Measurements from ENCODE around the gene NEU2. TPM values are rescaled to one million over a fixed set of nuclear protein-coding genes. Genes with fewer than 3 reads are reported as not detected.
"Not testable (repeated sequence)": the region's sequence is repeated elsewhere in the genome, so short reads cannot be mapped to it uniquely, and the experiment has no call there.

Gene NEU2
- total and polyA plus RNA-seq, 10 of the 15 experiments (the other 5 are each of a cell fraction or from before 2014, with no cell fraction given), result not detected

DNA sequence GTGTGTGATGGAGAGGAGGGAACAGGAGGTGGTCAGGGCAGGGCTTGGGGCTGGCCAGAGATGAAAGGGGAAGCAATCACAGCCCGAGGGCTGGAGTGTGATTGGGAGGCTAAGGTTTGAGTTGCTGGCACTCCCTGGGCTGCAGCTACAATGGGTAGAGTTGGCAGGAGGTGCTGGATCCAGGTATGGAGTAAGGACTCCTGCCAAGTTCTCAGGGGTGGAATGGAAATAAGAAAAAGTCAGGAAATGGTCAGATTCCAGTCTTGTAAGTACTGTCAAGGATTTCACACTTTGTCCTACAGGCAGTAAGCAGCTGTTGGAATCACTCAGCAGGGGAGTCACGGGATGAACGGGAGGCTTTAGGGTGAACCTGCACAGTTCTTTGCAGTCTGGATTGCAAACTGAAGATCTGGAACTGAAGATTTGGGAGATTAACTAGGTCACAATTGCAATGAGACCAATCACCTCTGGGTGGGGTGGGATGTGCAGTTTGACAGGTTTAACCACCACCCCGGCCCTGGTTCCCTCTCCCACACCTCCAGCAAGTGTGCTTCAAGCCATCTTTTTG is 16.8 kb downstream of the NEU2 start:
- 34% methylated on average over 4 of the region's 4 CpGs for WGBS (ENCODE audit: insufficient coverage, insufficient replicate concordance, low lambda C conversion rate, missing lambda C conversion rate)
- H3K79me2 ChIP-seq (ENCODE audit: control insufficient read depth, insufficient read depth, low read length), result no peaks in the 10 kb centered on the region
- DNase-seq (ENCODE audit: low read depth, low spot score) (no peak), FAIRE-seq (peak; percentile 13), ATAC-seq (peak; percentile 51; the same call in 2 of the 3 replicates)
- no TSS peak for BruUV-seq (replicated peaks)
- no peaks in the 10 kb centered on the region; the same call in 1 of the 2 replicates for H4K20me1 ChIP-seq (ENCODE audit: control insufficient read depth, insufficient read depth)
- H2AFZ ChIP-seq (ENCODE audit: control insufficient read depth, low read depth, low read length), result no peak overlapping the region
- 0 out of 4 replicates have a peak, but pooled peaks cover 0 to 2% of the 10 kb centered on the region in 2 experiments for H3K27me3 ChIP-seq (replicated peaks in 1 of 2; ENCODE audit: control insufficient read depth in 2 of 2, insufficient read depth in 2 of 2, low read length in 1 of 2)
- ChIA-PET SMC1A (ENCODE audit: uncharacterized antibody, unreplicated experiment) (interaction anchor here (1.6 to 1.8 kb wide), 3 partner anchors 11 to 202 kb away, joined by 3 to 9 read pairs (median 3); partner anchors contain the start of genes ATG16L1 and INPP5D), POLR2A (interaction anchor here (0.6 to 0.9 kb wide), 3 partner anchors 11 to 52 kb away, joined by 3 to 5 read pairs (median 3); partner anchors contain the start of gene INPP5D), CTCF (interaction anchor here (0.8 to 1.9 kb wide), 4 partner anchors 20 to 201 kb away, joined by 3 to 7 read pairs (median 4); no protein-coding TSS in a partner anchor), RAD21 (ENCODE audit: unreplicated experiment) (no interaction called here)
- no peak overlapping the region for H3K4me2 ChIP-seq (ENCODE audit: control insufficient read depth, insufficient read depth)
- no peak overlapping the region for H3K9ac ChIP-seq (ENCODE audit: control insufficient read depth, insufficient read depth, low read length)
- H3K9me3 ChIP-seq (replicated peaks; ENCODE audit: control insufficient read depth, insufficient read depth, low read length), result no peaks in the 10 kb centered on the region
- H3K27ac ChIP-seq (ENCODE audit: control insufficient read depth, insufficient read depth), result no peak overlapping the region
- intact Hi-C loops (cut with micrococcal nuclease; ENCODE audit: unreplicated experiment), result no loop called here
- TF ChIP-seq RAD21 (IDR thresholded peaks at IDR 0.05; ENCODE audit: insufficient read depth, low read depth, low read length) (0 out of 2 replicates have a peak, but pooled peaks have one; percentile 11), WRNIP1 (IDR thresholded peaks at IDR 0.05; ENCODE audit: borderline replicate concordance, low read depth, low read length) (no peak)
- in situ Hi-C loops (cut with MboI), result no loop called here
- H3K4me1 ChIP-seq (ENCODE audit: control insufficient read depth, insufficient read depth, low read length), result no peaks in the 10 kb centered on the region
- H3K36me3 ChIP-seq (ENCODE audit: control insufficient read depth in 2 of 2, insufficient read depth in 2 of 2, low read length in 1 of 2), result no peaks in the 10 kb centered on the region
- no peak overlapping the region for H3K4me3 ChIP-seq

DNA sequence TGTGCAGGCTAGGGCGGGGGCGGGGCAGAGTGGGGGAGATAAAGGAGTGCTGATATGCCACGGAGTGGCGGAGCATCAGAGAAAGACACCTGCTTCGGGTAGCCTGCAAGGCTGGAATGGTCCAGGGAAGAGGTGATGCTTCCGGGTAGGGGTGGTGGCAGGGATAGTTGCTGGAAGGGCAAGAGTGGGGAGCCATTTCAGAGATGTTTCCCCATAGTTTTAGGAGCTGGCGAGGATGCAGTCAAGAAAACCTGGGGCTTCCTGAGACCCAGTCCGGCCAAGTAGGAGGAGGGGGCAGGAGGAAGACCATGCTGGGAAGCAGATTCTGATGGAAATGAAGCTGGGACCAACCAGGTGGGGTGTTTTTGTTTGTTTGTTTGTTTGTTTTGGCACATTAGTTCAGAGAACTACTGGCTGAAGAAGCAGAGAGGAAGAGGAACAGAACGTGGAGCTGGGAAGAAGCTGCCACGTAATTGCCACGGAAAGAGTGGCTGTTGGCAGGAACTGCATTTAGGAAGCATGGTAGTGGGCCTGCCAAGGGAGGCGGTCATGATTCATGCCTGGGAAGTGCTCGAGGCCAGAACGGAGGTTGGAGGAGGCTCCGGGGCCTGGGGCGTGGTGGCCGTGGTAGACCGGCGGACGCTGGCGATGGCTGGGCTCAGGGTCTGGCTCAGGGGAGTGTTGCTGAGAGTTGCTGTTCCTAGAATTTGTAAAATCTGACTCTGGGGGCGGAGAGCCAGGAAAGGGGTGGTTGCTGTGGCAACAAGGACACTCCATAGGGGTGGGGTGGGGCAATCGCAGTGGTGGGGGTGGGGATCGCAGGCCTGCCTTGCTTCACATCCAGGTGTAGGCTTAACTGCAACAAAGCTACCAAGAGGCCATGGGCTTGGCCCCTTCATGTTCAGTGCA is 19.0 kb downstream of the NEU2 start:
- DNase-seq (ENCODE audit: low read depth, low spot score) (no peak), ATAC-seq (no peak), FAIRE-seq (no peak)
- 0 out of 4 replicates have a peak, but pooled peaks cover 0 to 2% of the 10 kb centered on the region in 2 experiments for H3K27me3 ChIP-seq (replicated peaks in 1 of 2; ENCODE audit: control insufficient read depth in 2 of 2, insufficient read depth in 2 of 2, low read length in 1 of 2)
- ChIA-PET RAD21 (ENCODE audit: unreplicated experiment) (no interaction called here), SMC1A (ENCODE audit: uncharacterized antibody, unreplicated experiment) (interaction anchor here (0.8 to 1.3 kb wide), 3 partner anchors 156 to 200 kb away, joined by 3 read pairs; partner anchors contain the start of gene ATG16L1), POLR2A (no interaction called here), CTCF (interaction anchor here (0.6 to 5.1 kb wide), 5 partner anchors 9 to 216 kb away, joined by 3 to 37 read pairs (median 6); partner anchors contain the start of genes ATG16L1 and INPP5D)
- in situ Hi-C loops (cut with MboI) (no loop called here), intact Hi-C loops (cut with micrococcal nuclease; ENCODE audit: unreplicated experiment) (no loop called here)
- no peaks in the 10 kb centered on the region for H3K4me1 ChIP-seq (ENCODE audit: control insufficient read depth, insufficient read depth, low read length)
- H3K79me2 ChIP-seq (ENCODE audit: control insufficient read depth, insufficient read depth, low read length), result no peaks in the 10 kb centered on the region
- no peak overlapping the region for H3K4me3 ChIP-seq
- no peak for TF ChIP-seq CEBPB (IDR thresholded peaks at IDR 0.05; ENCODE audit: borderline replicate concordance in 1 of 2, low read depth in 2 of 2, low read length in 2 of 2)
- TF ChIP-seq, protein P1, sequence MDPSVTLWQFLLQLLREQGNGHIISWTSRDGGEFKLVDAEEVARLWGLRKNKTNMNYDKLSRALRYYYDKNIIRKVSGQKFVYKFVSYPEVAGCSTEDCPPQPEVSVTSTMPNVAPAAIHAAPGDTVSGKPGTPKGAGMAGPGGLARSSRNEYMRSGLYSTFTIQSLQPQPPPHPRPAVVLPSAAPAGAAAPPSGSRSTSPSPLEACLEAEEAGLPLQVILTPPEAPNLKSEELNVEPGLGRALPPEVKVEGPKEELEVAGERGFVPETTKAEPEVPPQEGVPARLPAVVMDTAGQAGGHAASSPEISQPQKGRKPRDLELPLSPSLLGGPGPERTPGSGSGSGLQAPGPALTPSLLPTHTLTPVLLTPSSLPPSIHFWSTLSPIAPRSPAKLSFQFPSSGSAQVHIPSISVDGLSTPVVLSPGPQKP (IDR thresholded peaks at IDR 0.05; ENCODE audit: low read depth, low read length), result no peak
- H4K20me1 ChIP-seq (ENCODE audit: control insufficient read depth, insufficient read depth), result no peaks in the 10 kb centered on the region
- H2AFZ ChIP-seq (ENCODE audit: control insufficient read depth, low read depth, low read length), result no peak overlapping the region
- WGBS (ENCODE audit: insufficient coverage, insufficient replicate concordance, low lambda C conversion rate, missing lambda C conversion rate), result 63% methylated on average over 22 of the region's 24 CpGs
- no peaks in the 10 kb centered on the region for H3K36me3 ChIP-seq (ENCODE audit: control insufficient read depth in 2 of 2, insufficient read depth in 2 of 2, low read length in 1 of 2)
- no peaks in the 10 kb centered on the region for H3K9me3 ChIP-seq (replicated peaks; ENCODE audit: control insufficient read depth, insufficient read depth, low read length)
- H3K27ac ChIP-seq (ENCODE audit: control insufficient read depth, insufficient read depth), result no peak overlapping the region
- no TSS peak for BruUV-seq (replicated peaks)
- no peak overlapping the region for H3K9ac ChIP-seq (ENCODE audit: control insufficient read depth, insufficient read depth, low read length)
- no peak overlapping the region for H3K4me2 ChIP-seq (ENCODE audit: control insufficient read depth, insufficient read depth)

DNA sequence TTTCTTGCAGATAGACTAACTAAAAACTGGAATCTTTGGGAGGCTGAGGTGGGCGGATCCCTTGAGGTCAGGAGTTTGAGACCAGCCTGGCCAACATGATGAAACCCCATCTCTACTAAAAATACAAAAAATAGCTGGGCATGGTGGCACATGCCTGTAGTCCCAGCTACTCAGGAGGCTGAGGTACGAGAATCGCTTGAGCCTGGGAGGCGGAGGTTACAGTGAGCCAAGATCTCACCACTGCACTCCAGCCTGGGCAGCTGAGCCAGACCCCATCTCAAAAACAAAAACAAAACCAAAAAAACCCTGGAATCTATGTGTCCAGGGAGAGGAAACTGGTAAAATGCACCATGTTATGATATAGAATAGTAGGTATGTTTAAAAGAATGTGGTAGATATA is 20.0 kb downstream of the NEU2 start:
- BruUV-seq (replicated peaks); H3K4me1 ChIP-seq (ENCODE audit: control insufficient read depth, insufficient read depth, low read length); in situ Hi-C loops (cut with MboI); POLR2A ChIA-PET; DNase-seq (ENCODE audit: low read depth, low spot score); H4K20me1 ChIP-seq (ENCODE audit: control insufficient read depth, insufficient read depth); H3K79me2 ChIP-seq (ENCODE audit: control insufficient read depth, insufficient read depth, low read length); ATAC-seq; H3K9me3 ChIP-seq (replicated peaks; ENCODE audit: control insufficient read depth, insufficient read depth, low read length); H3K27ac ChIP-seq (ENCODE audit: control insufficient read depth, insufficient read depth); intact Hi-C loops (cut with micrococcal nuclease; ENCODE audit: unreplicated experiment); H3K4me3 ChIP-seq; H3K4me2 ChIP-seq (ENCODE audit: control insufficient read depth, insufficient read depth); H3K27me3 ChIP-seq (replicated peaks in 1 of 2; ENCODE audit: control insufficient read depth in 2 of 2, insufficient read depth in 2 of 2, low read length in 1 of 2); H2AFZ ChIP-seq (ENCODE audit: control insufficient read depth, low read depth, low read length); H3K36me3 ChIP-seq (ENCODE audit: control insufficient read depth in 2 of 2, insufficient read depth in 2 of 2, low read length in 1 of 2); FAIRE-seq; H3K9ac ChIP-seq (ENCODE audit: control insufficient read depth, insufficient read depth, low read length): not testable (repeated sequence)
- 24% methylated on average over 4 of the region's 4 CpGs for WGBS (ENCODE audit: insufficient coverage, insufficient replicate concordance, low lambda C conversion rate, missing lambda C conversion rate)
- ChIA-PET SMC1A (ENCODE audit: uncharacterized antibody, unreplicated experiment) (interaction anchor here (0.8 to 2.8 kb wide), 5 partner anchors 48 to 242 kb away, joined by 3 to 19 read pairs (median 5); no protein-coding TSS in a partner anchor), RAD21 (ENCODE audit: unreplicated experiment) (interaction anchor here (0.7 to 1.2 kb wide), 3 partner anchors 95 to 295 kb away, joined by 3 to 4 read pairs (median 4); no protein-coding TSS in a partner anchor), CTCF (interaction anchor here (0.6 to 5.1 kb wide), 19 partner anchors 8 to 364 kb away, joined by 3 to 37 read pairs (median 6); partner anchors contain the start of genes ATG16L1, INPP5D and NEU2)
